A549 treated with AZD2906 at 1 μM for 4 hours (cell line): ENCODE measurements around the gene C1orf50. TPM values are rescaled to one million over a fixed set of nuclear protein-coding genes. Genes with fewer than 3 reads are reported as not detected.

Experiments
- total RNA-seq: library from RNA; stranded (reverse); fragments of 200-300 nt; extraction: Qiagen RNA extraction; gene quantifications from 5 replicates; pipeline ENCODE4 v1.2.3, GENCODE V29; 2022

Gene C1orf50
- total RNA-seq: 2.6 to 4.5 TPM (median 3.1 TPM) in 5 replicates

DNA sequence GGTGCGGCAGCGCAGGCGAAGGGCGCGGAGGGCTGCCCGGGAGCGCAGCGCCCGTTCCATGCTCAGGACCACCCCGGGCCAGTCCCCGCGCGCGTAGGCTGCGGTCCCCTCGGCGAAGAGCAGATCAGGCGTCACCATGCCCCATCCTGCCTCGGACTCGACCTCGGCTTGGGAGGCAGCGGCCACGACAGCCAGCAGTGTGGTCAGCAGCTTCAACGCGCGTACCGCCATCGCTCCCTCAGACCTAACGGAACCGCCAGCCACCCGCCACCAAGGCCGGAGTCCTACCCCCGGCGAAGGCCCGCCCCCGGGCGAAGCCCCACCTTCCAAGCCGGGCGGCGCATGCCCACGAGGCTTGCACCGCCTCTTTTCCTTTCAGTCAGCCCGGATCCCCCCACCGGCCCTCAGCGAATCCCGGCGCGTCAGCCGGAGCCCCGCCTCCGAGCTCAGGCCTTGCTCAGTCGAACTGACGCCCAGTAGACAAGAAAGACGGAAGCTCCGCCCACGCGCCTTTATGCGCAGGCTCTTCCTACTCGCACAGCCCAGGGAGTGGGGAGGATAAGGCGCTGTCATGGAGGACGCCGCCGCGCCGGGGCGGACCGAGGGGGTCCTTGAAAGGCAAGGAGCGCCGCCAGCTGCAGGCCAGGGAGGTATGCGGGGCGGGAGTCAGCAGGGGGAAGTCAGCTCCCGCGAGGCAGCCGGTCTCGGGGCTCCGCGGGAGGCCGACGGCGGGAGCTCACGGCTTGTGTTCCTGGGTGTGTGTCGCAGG, at the start of gene C1orf50, which contains the start of gene P3H1:
Gene C1orf50 (plus strand): TSS at position 509 of the 769 bp plus-strand sequence. CDS start 63 bp downstream, at position 572.
Gene P3H1 (minus strand): TSS at position 288 of the 769 bp plus-strand sequence. CDS start 57 bp downstream, at position 231.

GRCh38 chr1:42739753-42740700, 27.0 kb upstream of the C1orf50 start, which contains the start of gene CLDN19:
TSS of gene CLDN19 (minus strand) at chr1:42740236. CDS start at chr1:42740063, 173 bp downstream.

DNA sequence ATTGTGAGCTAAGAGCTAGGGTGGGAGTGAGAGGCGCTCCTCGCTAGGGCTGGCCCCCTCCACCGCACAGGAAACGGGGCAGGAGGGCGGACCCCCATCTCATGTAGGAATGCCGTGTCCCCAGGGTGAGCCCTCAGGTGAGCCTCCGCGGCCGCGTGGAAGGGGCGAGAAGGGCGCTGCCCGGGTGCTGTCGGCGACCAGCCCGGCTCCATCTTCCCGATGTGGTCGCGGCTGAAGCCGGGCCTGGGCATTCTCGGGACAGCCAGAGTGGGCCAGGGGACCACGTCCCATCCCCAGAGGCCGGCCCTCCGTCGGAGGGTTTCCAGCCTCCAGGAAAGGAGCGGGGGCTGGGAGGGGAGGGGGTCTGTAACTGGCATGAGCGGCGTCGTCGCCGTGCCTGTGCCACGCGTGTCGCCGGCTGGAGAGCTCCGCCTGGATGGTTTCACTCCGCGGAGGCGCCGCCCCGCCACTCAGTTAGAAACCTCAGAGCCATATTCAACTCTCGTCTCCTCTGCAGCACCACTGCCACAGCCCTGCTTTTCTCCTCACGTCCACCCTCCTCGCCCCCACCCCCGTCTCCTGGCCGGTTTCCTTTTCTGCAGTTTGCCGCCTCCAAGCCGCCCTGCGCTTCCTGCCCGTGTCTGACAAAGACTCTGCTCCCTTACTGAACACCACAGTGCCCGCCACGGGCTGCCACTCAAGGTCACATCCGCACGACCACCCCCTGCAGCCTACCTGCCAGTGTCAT, 18.1 kb downstream of the C1orf50 start, which contains the start of gene TMEM269:
Gene TMEM269 (plus strand): TSS at position 46 of the 748 bp plus-strand sequence. CDS start 4,903 bp downstream, outside the sequence.

DNA sequence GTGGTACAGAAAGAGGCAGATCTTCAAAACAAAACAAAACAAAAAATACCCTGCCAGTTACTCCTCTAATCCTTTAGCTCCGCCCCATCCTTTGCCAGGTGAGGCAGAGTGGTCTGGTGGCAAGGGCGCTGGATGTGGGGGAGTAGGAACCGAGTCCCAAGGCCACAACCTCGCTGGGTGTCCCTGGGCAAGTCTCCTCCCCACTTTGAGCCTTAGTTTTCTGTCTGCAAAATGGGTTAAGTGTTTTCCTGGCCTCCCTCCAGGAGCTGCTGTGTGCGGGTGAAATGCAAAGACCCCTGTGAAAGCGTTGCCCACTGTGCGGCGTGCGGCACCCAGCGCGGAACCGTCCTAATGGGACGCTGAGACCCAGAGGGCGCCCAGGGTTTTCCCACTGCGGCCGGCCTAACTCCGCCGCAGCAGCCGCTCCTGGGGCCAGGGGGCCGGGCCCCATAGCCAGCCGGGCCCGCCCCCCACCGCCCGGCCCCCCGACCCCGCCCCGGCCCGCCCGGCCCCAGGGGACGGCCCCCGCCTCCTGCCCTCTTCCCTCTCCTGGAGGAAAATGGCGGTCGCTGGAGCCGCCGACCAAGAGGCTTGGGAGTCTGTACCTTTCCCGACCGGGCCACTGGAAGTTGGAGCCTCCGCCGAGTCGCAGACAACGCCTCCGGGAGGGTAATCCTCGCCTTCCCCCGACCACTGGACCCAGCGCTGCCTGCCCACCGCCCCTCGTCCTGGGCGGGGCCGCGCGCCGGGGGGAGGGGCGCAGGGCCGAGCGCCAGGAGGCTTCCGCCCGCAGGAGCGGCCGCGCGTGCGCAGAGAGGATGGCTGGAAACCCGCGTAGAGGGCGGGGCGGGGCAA, 49.8 kb downstream of the C1orf50 start, which contains the start of the genes ERMAP and SVBP:
Gene ERMAP (plus strand): TSS at position 538 of the 855 bp plus-strand sequence. CDS start 13,327 bp downstream, outside the sequence.
Gene SVBP (minus strand): TSS at position 813 of the 855 bp plus-strand sequence. CDS start 853 bp downstream, outside the sequence.

Other genes with a start within 250 kb of the C1orf50 start
- 56.2 to 70.6 TPM (median 61.6 TPM) in 5 replicates for gene PPIH, start 108.8 kb upstream of the C1orf50 start, total RNA-seq
- gene YBX1, start 84.8 kb upstream of the C1orf50 start, total RNA-seq: 725 to 772 TPM (median 737 TPM) in 5 replicates
- not detected in 5 replicates for gene CLDN19, start 27.0 kb upstream of the C1orf50 start, total RNA-seq
- gene P3H1, start 221 bp upstream of the C1orf50 start, total RNA-seq: 26.4 to 32.6 TPM (median 31.3 TPM) in 5 replicates
- gene TMEM269, start 17.7 kb downstream of the C1orf50 start, total RNA-seq: 0.05 to 0.22 TPM (median 0.10 TPM) in 5 replicates
- gene ERMAP, start 49.9 kb downstream of the C1orf50 start, total RNA-seq: 3.1 to 4.6 TPM (median 3.8 TPM) in 5 replicates
- gene SVBP, start 50.1 kb downstream of the C1orf50 start, total RNA-seq: 11.6 to 14.8 TPM (median 14.6 TPM) in 5 replicates
- 5.6 to 7.3 TPM (median 7.0 TPM) in 5 replicates for gene ZNF691, start 79.4 kb downstream of the C1orf50 start, total RNA-seq
- gene SLC2A1, start 191.6 kb downstream of the C1orf50 start, total RNA-seq: 94.7 to 148 TPM (median 113 TPM) in 5 replicates